MM.1S (cell line): ENCODE data around the gene ARID2.

Source experiments
- DNase-seq: peaks from one replicate; pipeline ENCODE4 v3.0.0-alpha.2; 2015
- H2AFZ ChIP-seq: fragments of 300-600 bp; sonication (generic); 2 replicates; pipeline ENCODE4 v1.6.0; 2016; ENCODE audit warnings: antibody characterized with exemption, low read length
- H3F3A ChIP-seq: fragments of 300-600 bp; sonication (generic); 2 replicates; pipeline ENCODE4 v1.6.1; 2016; ENCODE audit warnings: mild to moderate bottlenecking, antibody characterized with exemption, low read length, moderate library complexity, mixed read lengths; ENCODE audit not compliant: insufficient read depth
- H3K27ac ChIP-seq: fragments of 300-600 bp; sonication (generic); 2 replicates; pipeline ENCODE4 v1.5.1; 2016; ENCODE audit warnings: mild to moderate bottlenecking, low read length
- H3K27me3 ChIP-seq: fragments of 300-600 bp; sonication (generic); replicated peaks from 2 replicates; pipeline ENCODE4 v1.6.0; 2016; ENCODE audit warnings: low read length; ENCODE audit not compliant: insufficient read depth
- H3K36me3 ChIP-seq: fragments of 300-600 bp; sonication (generic); replicated peaks from 2 replicates; pipeline ENCODE4 v1.6.1; 2016; ENCODE audit warnings: mild to moderate bottlenecking, low read length, mixed read lengths; ENCODE audit not compliant: insufficient read depth
- H3K4me1 ChIP-seq: fragments of 300-600 bp; sonication (generic); 2 replicates; pipeline ENCODE4 v1.6.1; 2016; ENCODE audit warnings: low read length, mixed read lengths
- H3K4me2 ChIP-seq: fragments of 300-600 bp; sonication (generic); 2 replicates; pipeline ENCODE4 v1.6.0; 2016; ENCODE audit warnings: low read depth, low read length
- H3K4me3 ChIP-seq: fragments of 300-600 bp; sonication (generic); 2 replicates; pipeline ENCODE4 v1.5.1; 2016; ENCODE audit warnings: low read length, mixed read lengths
- H3K79me2 ChIP-seq: fragments of 300-600 bp; sonication (generic); 2 replicates; pipeline ENCODE4 v1.6.1; 2016; ENCODE audit warnings: mixed run types, low read length, mixed read lengths
- H3K9ac ChIP-seq: fragments of 300-600 bp; sonication (generic); 2 replicates; pipeline ENCODE4 v1.6.1; 2016; ENCODE audit warnings: low read length, mixed read lengths
- H3K9me2 ChIP-seq: fragments of 300-600 bp; sonication (generic); replicated peaks from 2 replicates; pipeline ENCODE4 v1.6.1; 2016; ENCODE audit warnings: mild to moderate bottlenecking, low read length, mixed read lengths; ENCODE audit not compliant: insufficient read depth
- H3K9me3 ChIP-seq: fragments of 300-600 bp; sonication (generic); replicated peaks from 2 replicates; pipeline ENCODE4 v1.6.1; 2016; ENCODE audit warnings: mild to moderate bottlenecking, low read length, mixed read lengths; ENCODE audit not compliant: insufficient read depth
- H4K20me1 ChIP-seq: fragments of 300-600 bp; sonication (generic); 2 replicates; pipeline ENCODE4 v1.6.1; 2016; ENCODE audit warnings: mild to moderate bottlenecking, low read length, moderate library complexity, mixed read lengths; ENCODE audit not compliant: insufficient read depth
- CTCF ChIP-seq: fragments of 300-600 bp; sonication (generic); IDR thresholded peaks from 2 replicates; pipeline ENCODE4 v1.5.1; 2016; ENCODE audit warnings: antibody characterized with exemption, low read length, mixed read lengths
- EZH2 ChIP-seq: fragments of 300-600 bp; sonication (generic); optimal IDR thresholded peaks from 2 replicates; pipeline ENCODE3; 2017; ENCODE audit warnings: low read depth, mild to moderate bottlenecking, antibody characterized with exemption, low read length, mixed read lengths
- EZH2phosphoT487 ChIP-seq: fragments of 300-600 bp; sonication (generic); IDR thresholded peaks from 2 replicates; pipeline ENCODE4 v1.6.1; 2018; ENCODE audit warnings: antibody characterized with exemption, low read length

Gene ARID2

GRCh38 chr12:45930369-45930768 lies 200.9 kb downstream of the ARID2 start:
- H3K9me3 ChIP-seq, result no peaks in the 10 kb centered on the region
- no peaks in the 10 kb centered on the region for H3K9me2 ChIP-seq
- H3K79me2 ChIP-seq, result no peaks in the 10 kb centered on the region
- no peaks in the 10 kb centered on the region for H4K20me1 ChIP-seq
- no peaks in the 10 kb centered on the region for H3K27me3 ChIP-seq
- no peak overlapping the region for H2AFZ ChIP-seq
- H3K27ac ChIP-seq, result no peak overlapping the region
- no peaks in the 10 kb centered on the region for H3F3A ChIP-seq
- no peak overlapping the region for H3K4me2 ChIP-seq
- H3K9ac ChIP-seq, result no peak overlapping the region
- no peak for DNase-seq
- no peak for TF ChIP-seq CTCF
- no peak for TF ChIP-seq EZH2phosphoT487
- no peak for TF ChIP-seq EZH2
- H3K36me3 ChIP-seq, result peaks cover 6% of the 10 kb centered on the region; the same call in 1 of the 2 replicates
- H3K4me1 ChIP-seq, result no peaks in the 10 kb centered on the region
- H3K4me3 ChIP-seq, result no peak overlapping the region

- no peaks in the 10 kb centered on the region; the same call in 1 of the 2 replicates for H3K36me3 ChIP-seq
- H3K4me1 ChIP-seq, result no peaks in the 10 kb centered on the region
- no peak overlapping the region for H3K4me2 ChIP-seq
- TF ChIP-seq EZH2phosphoT487, result no peak
- TF ChIP-seq CTCF, result no peak
- TF ChIP-seq EZH2, result no peak
- no peaks in the 10 kb centered on the region for H4K20me1 ChIP-seq
- no peaks in the 10 kb centered on the region for H3K9me3 ChIP-seq
- H3K9ac ChIP-seq, result no peak overlapping the region
- no peak for DNase-seq
- no peaks in the 10 kb centered on the region for H3F3A ChIP-seq
- H3K27ac ChIP-seq, result no peak overlapping the region
- H3K9me2 ChIP-seq, result no peaks in the 10 kb centered on the region
- no peak overlapping the region for H2AFZ ChIP-seq
- no peaks in the 10 kb centered on the region for H3K27me3 ChIP-seq
- H3K79me2 ChIP-seq, result no peaks in the 10 kb centered on the region
- H3K4me3 ChIP-seq, result no peak overlapping the region
Observed at GRCh38 chr12:45933504-45933903, 204.0 kb downstream of the ARID2 start.

DNA sequence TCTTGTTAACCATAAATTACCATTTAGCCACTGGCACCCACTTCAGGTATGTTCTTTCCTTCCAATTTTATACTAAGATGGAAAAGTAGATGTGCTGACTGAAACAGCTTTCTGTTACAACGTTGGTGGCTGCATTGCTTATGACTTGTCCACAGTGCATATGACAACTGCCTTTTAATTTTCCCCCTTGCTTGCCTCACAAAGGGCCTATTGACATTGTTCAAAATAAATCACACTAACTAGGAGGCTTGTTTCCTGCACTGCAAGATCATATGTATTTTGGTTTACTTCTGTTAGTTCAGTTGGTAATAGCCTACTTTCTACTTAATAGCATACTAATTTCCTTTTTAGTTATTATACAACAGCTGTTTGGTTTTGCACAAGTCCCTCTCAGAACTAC lies 205.4 kb downstream of the ARID2 start:
- Histone ChIP-seq H3K4me3 (no peak overlapping the region), H3K36me3 (no peaks in the 10 kb centered on the region; the same call in 1 of the 2 replicates), H3K4me1 (no peaks in the 10 kb centered on the region), H3K27ac (no peak overlapping the region), H4K20me1 (no peaks in the 10 kb centered on the region), H3K9me2 (no peaks in the 10 kb centered on the region), H3K9ac (no peak overlapping the region), H3K4me2 (no peak overlapping the region), H3F3A (no peaks in the 10 kb centered on the region), H2AFZ (no peak overlapping the region), H3K27me3 (no peaks in the 10 kb centered on the region), H3K9me3 (no peaks in the 10 kb centered on the region), H3K79me2 (no peaks in the 10 kb centered on the region)
- TF ChIP-seq EZH2 (no peak), CTCF (no peak), EZH2phosphoT487 (no peak)
- no peak for DNase-seq

DNA sequence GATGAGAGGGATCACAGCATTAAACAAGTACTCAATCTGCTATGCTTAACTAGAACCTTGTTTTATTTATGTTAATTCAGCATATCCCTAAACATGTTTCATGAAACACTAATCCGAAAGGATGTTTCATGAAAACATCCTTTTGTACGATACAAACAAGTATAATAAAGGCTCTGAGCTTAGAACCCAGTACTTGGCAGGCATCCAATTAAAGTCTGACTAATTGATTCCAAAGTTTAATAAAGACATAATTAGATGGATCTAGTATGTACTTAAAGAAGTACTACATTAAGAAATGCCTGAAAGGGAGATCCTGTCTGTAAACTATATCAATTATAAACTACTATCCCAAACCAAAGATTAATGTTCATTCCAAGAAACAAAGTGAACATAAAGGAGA lies 209.1 kb downstream of the ARID2 start:
- H4K20me1 ChIP-seq, result no peaks in the 10 kb centered on the region
- H3K9ac ChIP-seq, result no peak overlapping the region
- H3K9me2 ChIP-seq, result no peaks in the 10 kb centered on the region
- H3K4me3 ChIP-seq, result no peak overlapping the region
- no peaks in the 10 kb centered on the region for H3K4me1 ChIP-seq
- no peaks in the 10 kb centered on the region for H3K79me2 ChIP-seq
- no peak overlapping the region for H2AFZ ChIP-seq
- no peaks in the 10 kb centered on the region for H3K9me3 ChIP-seq
- DNase-seq, result no peak
- TF ChIP-seq EZH2 (no peak), CTCF (no peak), EZH2phosphoT487 (no peak)
- no peak overlapping the region for H3K4me2 ChIP-seq
- no peaks in the 10 kb centered on the region for H3K27me3 ChIP-seq
- H3K27ac ChIP-seq, result no peak overlapping the region
- H3F3A ChIP-seq, result no peaks in the 10 kb centered on the region
- H3K36me3 ChIP-seq, result no peaks in the 10 kb centered on the region
